Caco-2 (cell line): Measurements from ENCODE around the gene BRINP1. TPM values are rescaled to one million over a fixed set of nuclear protein-coding genes. Genes with fewer than 3 reads are reported as not detected.

ENCODE experiments used
- BruUV-seq: library from RNA; stranded (reverse); fragments of 400-500 nt; replicated peaks from 2 replicates; lab custom pipeline; 2021; lab: Mats Ljungman, UMichigan
- CTCF ChIA-PET: fragments of 300-600 bp; sonication (Branson Sonifier 250); formaldehyde crosslinking; loops from one replicate; lab custom pipeline; 2022; ENCODE audit warnings: antibody characterized with exemption; lab: Charles Lee
- POLR2A ChIA-PET: fragments of 300-600 bp; sonication (Branson Sonifier 250); formaldehyde crosslinking; loops from one replicate; lab custom pipeline; 2022; ENCODE audit warnings: antibody characterized with exemption; lab: Charles Lee
- DNase-seq, 2 experiments: peaks; one replicate each; pipeline versions ENCODE4 v3.0.0 to v3.0.0-alpha.2; 2020 to 2022
- H3K27me3 ChIP-seq: replicated peaks from 2 replicates; pipeline ENCODE4 v1.6.0; 2011; ENCODE audit warnings: low read length; ENCODE audit not compliant: control insufficient read depth, insufficient read depth
- H3K36me3 ChIP-seq: 2 replicates; pipeline ENCODE4 v1.5.1; 2011; ENCODE audit warnings: low read length; ENCODE audit not compliant: control insufficient read depth, insufficient read depth
- H3K4me1 ChIP-seq: fragments of 250-450 bp; sonication (Bioruptor Pico); 2 replicates; pipeline ENCODE4 v1.5.1; 2020; ENCODE audit warnings: mild to moderate bottlenecking
- H3K4me3 ChIP-seq: 2 replicates; pipeline ENCODE4 v1.5.1; 2011; ENCODE audit warnings: low read depth, mild to moderate bottlenecking, control low read depth, low read length
- H3K9me3 ChIP-seq: fragments of 250-450 bp; sonication (Bioruptor Pico); 2 replicates; pipeline ENCODE4 v1.5.1; 2020; ENCODE audit warnings: mild to moderate bottlenecking, moderate library complexity
- H3K27ac Mint-ChIP-seq: one replicate; pipeline ENCODE4 v1.8.0; 2022; ENCODE audit warnings: mixed read lengths; ENCODE audit not compliant: unreplicated experiment
- H3K27me3 Mint-ChIP-seq: one replicate; pipeline ENCODE4 v1.8.0; 2022; ENCODE audit warnings: mixed read lengths; ENCODE audit not compliant: insufficient read depth, unreplicated experiment
- H3K36me3 Mint-ChIP-seq: one replicate; pipeline ENCODE4 v1.8.0; 2022; ENCODE audit warnings: mild to moderate bottlenecking, mixed read lengths; ENCODE audit not compliant: insufficient read depth, unreplicated experiment
- H3K4me1 Mint-ChIP-seq: one replicate; pipeline ENCODE4 v1.8.0; 2022; ENCODE audit warnings: low read depth, mixed read lengths; ENCODE audit not compliant: unreplicated experiment
- H3K4me3 Mint-ChIP-seq: one replicate; pipeline ENCODE4 v1.8.0; 2022; ENCODE audit warnings: mild to moderate bottlenecking, moderate library complexity, mixed read lengths; ENCODE audit not compliant: unreplicated experiment
- H3K9me3 Mint-ChIP-seq: one replicate; pipeline ENCODE4 v1.8.0; 2022; ENCODE audit warnings: mixed read lengths; ENCODE audit not compliant: unreplicated experiment
- CTCF ChIP-seq, 2 experiments: fragments of 200-600 bp in 1 of 2; IDR thresholded peaks; 1 replicate in 1 of 2; 2 replicates in 1 of 2; pipeline versions ENCODE4 v1.5.1 to v1.8.0; 2011 to 2022; ENCODE audit warnings: antibody characterized with exemption in 1 of 2, control low read depth in 1 of 2, inconsistent platforms in 1 of 2, low read depth in 1 of 2, low read length in 1 of 2, mild to moderate bottlenecking in 1 of 2, moderate library complexity in 1 of 2; ENCODE audit not compliant: insufficient read depth in 1 of 2, severe bottlenecking in 1 of 2, unreplicated experiment in 1 of 2
- intact Hi-C: fragments of 100-400 bp; cut with micrococcal nuclease; formaldehyde crosslinking; loops from one replicate; pipeline ENCODE4 v1.10.0; 2022; ENCODE audit not compliant: unreplicated experiment
- total RNA-seq: library from RNA; stranded (reverse); gene quantifications from 2 replicates; pipeline ENCODE4 v1.2.3, GENCODE V29; 2022

BRINP1 gene
- total RNA-seq, 1 experiment from 2014 or later = not detected

- no peak overlapping the region for H3K4me3 ChIP-seq
- H3K9me3 ChIP-seq = no peaks in the 10 kb centered on the region
- no peaks in the 10 kb centered on the region for H3K4me1 Mint-ChIP-seq
- no peaks in the 10 kb centered on the region for H3K9me3 Mint-ChIP-seq
- no TSS peak for BruUV-seq
- no peaks in the 10 kb centered on the region for H3K36me3 Mint-ChIP-seq
- intact Hi-C loops = no loop called here
- CTCF ChIA-PET = interaction anchor here (0.5 kb wide), 1 partner anchor 63 kb away, joined by 3 read pairs; no protein-coding TSS in a partner anchor
- H3K4me1 ChIP-seq = no peaks in the 10 kb centered on the region
- H3K27me3 ChIP-seq = no peaks in the 10 kb centered on the region
- no peak for DNase-seq
- H3K27ac Mint-ChIP-seq = no peak overlapping the region
- no peaks in the 10 kb centered on the region for H3K27me3 Mint-ChIP-seq
- no peaks in the 10 kb centered on the region for H3K36me3 ChIP-seq
- POLR2A ChIA-PET = no interaction called here
- TF ChIP-seq CTCF (IDR thresholded peaks at IDR 0.05; ENCODE audit: insufficient read depth in 1 of 2, low read depth in 1 of 2, low read length in 1 of 2, severe bottlenecking in 1 of 2, unreplicated experiment in 1 of 2) = no peak
- H3K4me3 Mint-ChIP-seq = no peak overlapping the region
Observed at GRCh38 chr9:119337573-119337972, 31.7 kb downstream of the BRINP1 start.

GRCh38 chr9:119334745-119335144 lies 34.5 kb downstream of the BRINP1 start:
- H3K27ac Mint-ChIP-seq = no peak overlapping the region
- TF ChIP-seq CTCF (IDR thresholded peaks at IDR 0.05; ENCODE audit: insufficient read depth in 1 of 2, low read depth in 1 of 2, low read length in 1 of 2, severe bottlenecking in 1 of 2, unreplicated experiment in 1 of 2) = no peak
- H3K4me1 Mint-ChIP-seq = no peaks in the 10 kb centered on the region
- Histone ChIP-seq H3K4me3 (no peak overlapping the region), H3K36me3 (no peaks in the 10 kb centered on the region), H3K9me3 (no peaks in the 10 kb centered on the region), H3K4me1 (no peaks in the 10 kb centered on the region), H3K27me3 (no peaks in the 10 kb centered on the region)
- H3K27me3 Mint-ChIP-seq = no peaks in the 10 kb centered on the region
- ChIA-PET POLR2A (no interaction called here), CTCF (no interaction called here)
- intact Hi-C loops = no loop called here
- H3K36me3 Mint-ChIP-seq = no peaks in the 10 kb centered on the region
- no peak for DNase-seq
- no peak overlapping the region for H3K4me3 Mint-ChIP-seq
- H3K9me3 Mint-ChIP-seq = peaks cover 9% of the 10 kb centered on the region
- no TSS peak for BruUV-seq

GRCh38 chr9:119333507-119334229 lies 35.6 kb downstream of the BRINP1 start:
- H3K4me1 ChIP-seq = no peaks in the 10 kb centered on the region
- ChIA-PET POLR2A (no interaction called here), CTCF (no interaction called here)
- no peaks in the 10 kb centered on the region for H3K27me3 Mint-ChIP-seq
- H3K4me3 ChIP-seq = no peak overlapping the region
- H3K36me3 Mint-ChIP-seq = no peaks in the 10 kb centered on the region
- intact Hi-C loops = no loop called here
- DNase-seq = no peak
- H3K4me3 Mint-ChIP-seq = no peak overlapping the region
- no peaks in the 10 kb centered on the region for H3K4me1 Mint-ChIP-seq
- TF ChIP-seq CTCF (IDR thresholded peaks at IDR 0.05; ENCODE audit: insufficient read depth in 1 of 2, low read depth in 1 of 2, low read length in 1 of 2, severe bottlenecking in 1 of 2, unreplicated experiment in 1 of 2) = no peak
- no peaks in the 10 kb centered on the region for H3K36me3 ChIP-seq
- no peak overlapping the region for H3K27ac Mint-ChIP-seq
- H3K9me3 Mint-ChIP-seq = peaks cover 12% of the 10 kb centered on the region
- no peaks in the 10 kb centered on the region for H3K27me3 ChIP-seq
- no peaks in the 10 kb centered on the region for H3K9me3 ChIP-seq
- BruUV-seq = no TSS peak
